GM10266 (cell line): ENCODE data around the gene INHBB.
"Not testable (repeated sequence)": the region's sequence is repeated elsewhere in the genome, so short reads cannot be mapped to it uniquely, and the experiment has no call there.

Source experiments
- DNase-seq: peaks from one replicate; pipeline ENCODE4 v3.0.0; 2012; ENCODE audit errors: extremely low spot score
- TF ChIP-seq, protein P1 (sequence below): IDR thresholded peaks from 2 replicates; pipeline ENCODE4 v1.5.1; 2012; ENCODE audit warnings: mild to moderate bottlenecking, low read depth; ENCODE audit not compliant: control insufficient read depth, insufficient read depth; ENCODE audit errors: missing control alignments

INHBB gene

DNA sequence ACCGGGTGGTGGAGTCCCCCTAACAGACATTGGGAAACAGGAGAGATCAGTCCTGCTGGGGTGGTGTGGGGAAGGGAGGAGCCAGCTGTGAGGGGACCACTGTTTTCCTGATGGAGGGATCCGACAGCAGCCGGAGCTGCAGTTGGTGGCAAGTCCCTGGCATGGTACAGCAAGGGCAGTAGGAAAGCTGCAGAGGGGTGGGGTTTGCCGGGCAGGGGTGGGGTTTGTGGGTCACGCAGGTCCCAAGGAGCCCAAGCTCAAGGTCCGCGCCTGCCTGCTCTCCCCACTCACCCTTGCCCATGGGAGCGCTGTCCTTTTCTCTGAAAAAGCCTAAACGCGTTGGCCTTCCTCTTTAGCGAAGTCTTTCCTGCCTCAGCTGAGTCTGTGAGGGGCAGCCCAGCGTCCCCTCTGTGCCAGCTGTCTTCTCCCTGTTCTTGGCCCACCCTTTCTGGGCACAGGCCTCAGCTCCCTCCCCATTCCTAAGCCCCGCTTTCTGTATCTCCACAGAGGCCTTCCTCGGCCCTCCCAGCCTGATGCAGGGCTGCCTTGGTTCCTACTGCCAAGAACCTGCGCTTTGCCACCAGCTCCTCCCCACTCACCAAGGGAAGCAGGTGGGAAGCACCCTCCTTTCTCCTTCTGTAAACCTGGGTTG lies 29.3 kb upstream of the INHBB start:
- DNase-seq = no peak
- TF ChIP-seq, protein P1, sequence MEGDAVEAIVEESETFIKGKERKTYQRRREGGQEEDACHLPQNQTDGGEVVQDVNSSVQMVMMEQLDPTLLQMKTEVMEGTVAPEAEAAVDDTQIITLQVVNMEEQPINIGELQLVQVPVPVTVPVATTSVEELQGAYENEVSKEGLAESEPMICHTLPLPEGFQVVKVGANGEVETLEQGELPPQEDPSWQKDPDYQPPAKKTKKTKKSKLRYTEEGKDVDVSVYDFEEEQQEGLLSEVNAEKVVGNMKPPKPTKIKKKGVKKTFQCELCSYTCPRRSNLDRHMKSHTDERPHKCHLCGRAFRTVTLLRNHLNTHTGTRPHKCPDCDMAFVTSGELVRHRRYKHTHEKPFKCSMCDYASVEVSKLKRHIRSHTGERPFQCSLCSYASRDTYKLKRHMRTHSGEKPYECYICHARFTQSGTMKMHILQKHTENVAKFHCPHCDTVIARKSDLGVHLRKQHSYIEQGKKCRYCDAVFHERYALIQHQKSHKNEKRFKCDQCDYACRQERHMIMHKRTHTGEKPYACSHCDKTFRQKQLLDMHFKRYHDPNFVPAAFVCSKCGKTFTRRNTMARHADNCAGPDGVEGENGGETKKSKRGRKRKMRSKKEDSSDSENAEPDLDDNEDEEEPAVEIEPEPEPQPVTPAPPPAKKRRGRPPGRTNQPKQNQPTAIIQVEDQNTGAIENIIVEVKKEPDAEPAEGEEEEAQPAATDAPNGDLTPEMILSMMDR = no peak

DNA sequence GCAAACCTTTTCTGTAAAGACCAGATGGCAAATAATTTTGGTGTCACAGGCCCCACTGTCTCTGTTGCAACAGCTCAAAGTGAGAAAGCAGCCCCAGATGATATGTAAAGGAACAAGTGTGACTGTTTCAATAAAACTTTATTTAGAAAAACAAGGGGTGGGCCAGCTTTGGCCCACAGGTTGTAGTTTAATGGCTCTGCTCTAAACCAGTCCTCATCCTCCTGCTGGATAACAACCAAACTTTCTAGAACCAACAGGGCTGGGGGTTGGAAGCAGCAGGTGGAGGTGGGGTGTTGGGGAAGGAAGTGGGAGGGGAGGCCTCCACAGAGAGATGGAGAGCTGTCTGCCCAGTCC lies 28.8 kb upstream of the INHBB start:
- DNase-seq = no peak

DNA sequence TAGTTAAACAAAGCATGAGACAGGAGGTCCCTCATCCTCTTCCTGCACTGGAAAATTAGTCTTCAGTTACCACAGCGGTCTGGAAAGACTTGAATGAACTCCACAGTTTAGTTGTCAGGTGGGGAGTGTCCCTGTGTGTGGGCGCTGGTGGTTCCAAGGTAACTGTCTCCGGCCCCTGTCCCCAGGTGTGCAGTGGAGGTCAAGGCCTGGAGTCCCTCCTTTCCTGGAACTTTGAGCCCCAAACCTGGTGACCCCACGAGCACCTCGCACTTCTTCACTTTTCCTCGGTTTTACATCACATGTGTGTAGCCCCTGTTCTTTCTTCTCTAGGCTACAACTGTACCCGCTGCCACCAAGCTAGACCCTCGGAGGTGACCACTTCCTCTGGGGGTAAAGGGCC lies 28.0 kb upstream of the INHBB start:
- DNase-seq = no peak
- TF ChIP-seq, protein P1 = no peak

More for the DNA sequence above, 28.8 kb upstream of the INHBB start:
- TF ChIP-seq, protein P1 = no peak

DNA sequence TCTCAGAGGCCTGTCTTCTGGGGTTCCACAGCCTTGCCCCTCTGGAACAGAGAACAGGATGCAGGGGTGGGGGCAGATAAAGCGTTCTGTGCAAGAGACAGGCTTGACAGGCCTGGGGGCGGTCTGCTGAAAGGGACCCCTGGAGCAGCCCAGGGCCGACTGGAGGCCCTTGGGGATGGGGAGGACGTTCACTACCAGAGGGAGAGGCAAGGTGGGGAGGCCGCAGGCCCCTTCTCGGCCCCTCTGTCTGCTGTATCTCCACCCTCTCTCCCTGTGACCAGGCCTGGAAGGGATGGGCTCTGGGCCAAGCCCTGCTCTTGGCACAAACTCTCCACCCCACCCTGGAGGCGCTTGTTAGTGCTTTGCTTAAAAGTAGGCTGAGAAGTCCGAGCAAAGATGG lies 27.3 kb upstream of the INHBB start:
- TF ChIP-seq, protein P1 = no peak
- DNase-seq = no peak

DNA sequence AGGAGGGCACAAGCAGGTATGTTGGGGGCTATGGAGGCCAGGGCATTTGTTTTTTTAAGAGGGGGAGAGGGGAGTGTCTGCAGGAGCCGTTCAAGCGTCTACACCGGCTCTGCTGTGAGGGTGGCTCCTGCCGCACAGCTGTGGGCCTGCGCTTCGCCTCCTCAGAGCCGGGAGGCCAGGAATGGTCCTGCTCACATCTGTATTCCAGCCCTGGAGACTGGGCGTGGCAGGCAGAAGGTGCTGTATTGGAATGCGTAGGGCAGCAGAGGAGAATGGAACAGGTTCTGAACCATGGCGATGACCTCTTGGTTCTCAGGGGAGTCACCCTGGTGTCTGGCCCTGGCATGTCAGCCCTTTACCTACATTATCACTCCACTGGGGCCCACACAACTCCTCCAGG lies 26.8 kb upstream of the INHBB start:
- TF ChIP-seq, protein P1 = no peak
- DNase-seq = no peak

DNA sequence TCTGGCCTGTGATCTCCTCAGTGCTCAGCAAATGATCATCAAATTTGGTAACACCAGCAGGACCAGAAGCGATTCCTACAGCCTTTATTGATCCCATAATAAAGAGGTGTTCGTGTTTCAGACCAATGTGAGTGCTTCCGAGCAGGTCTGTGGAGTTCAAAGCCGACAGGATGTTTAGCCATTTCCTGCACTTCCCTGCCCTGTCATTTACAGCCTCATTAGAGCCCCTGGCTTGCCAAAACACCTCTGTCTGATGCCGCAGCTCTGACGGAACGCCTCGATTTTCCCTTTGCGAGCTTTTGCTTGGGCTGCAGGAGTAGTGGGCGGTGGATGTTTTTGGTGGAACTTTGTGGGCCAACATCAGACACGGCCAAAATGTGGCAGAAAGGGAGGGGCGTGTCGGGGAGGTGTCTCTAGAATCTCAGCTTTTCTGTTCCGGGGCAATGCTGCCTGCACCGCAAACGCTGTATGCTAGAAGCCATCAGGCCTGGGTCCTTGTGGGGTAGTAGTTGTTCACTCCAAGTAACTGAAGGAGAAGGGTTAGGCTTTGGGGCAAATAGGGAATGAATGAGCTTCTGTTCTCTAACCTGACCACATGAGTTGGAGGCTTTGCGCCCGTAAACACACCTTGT lies 26.1 kb upstream of the INHBB start:
- no peak for DNase-seq
- TF ChIP-seq, protein P1 = no peak

DNA sequence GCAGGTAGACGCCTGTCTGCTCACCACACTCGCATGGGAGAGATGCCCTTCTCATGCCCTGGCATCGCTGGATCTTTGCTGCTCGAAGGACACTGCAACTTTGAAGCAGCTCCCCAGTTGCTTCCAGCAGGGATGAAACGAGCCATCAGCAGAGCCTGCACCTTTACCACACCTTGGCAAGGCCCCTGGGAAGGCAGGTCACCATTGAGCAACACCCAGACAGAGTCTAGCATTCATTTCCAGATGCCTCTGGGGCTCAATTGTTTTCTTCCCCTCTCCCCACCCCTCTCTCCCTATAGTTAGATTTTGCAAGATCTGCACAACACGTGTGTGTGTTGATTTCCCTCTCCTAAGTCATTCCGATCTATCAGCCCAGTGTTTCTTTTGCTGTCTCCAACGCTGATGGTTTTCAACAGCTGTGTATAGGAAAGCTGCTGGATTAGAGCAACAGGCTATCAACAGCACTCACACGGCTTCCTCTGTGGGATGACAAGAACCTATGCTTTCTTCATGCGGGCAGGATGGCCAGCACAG lies 25.6 kb upstream of the INHBB start:
- no peak for DNase-seq
- TF ChIP-seq, protein P1 = no peak

DNA sequence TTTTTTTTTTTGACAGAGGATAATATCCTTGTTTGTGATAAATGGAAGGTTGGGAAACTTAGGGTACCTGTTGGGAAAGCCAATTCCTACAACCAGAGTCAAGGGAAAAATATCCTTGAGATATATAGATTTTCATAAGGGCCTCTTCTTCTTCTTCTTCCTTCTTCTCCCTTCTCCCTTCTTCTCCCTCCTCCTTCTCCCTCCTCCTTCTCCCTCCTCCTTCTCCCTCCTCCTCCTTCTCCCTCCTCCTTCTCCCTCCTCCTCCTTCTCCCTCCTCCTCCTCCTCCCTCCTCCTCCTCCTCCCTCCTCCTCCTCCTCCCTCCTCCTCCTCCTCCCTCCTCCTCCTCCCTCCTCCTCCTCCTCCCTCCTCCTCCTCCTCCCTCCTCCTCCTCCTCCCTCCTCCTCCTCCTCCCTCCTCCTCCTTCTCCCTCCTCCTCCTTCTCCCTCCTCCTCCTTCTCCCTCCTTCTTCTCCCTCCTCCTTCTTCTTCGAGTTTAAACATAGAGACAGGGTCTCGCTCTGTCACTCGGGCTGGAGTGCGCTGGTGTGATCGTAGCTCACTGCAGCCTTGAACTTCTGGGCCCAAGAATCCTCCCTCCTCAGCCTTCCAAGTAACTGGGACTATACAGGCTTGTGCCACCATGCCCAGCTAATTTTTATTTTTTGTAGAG lies 24.9 kb upstream of the INHBB start:
- not testable (repeated sequence) for DNase-seq
